Fibroblast of pulmonary artery (primary cell): ENCODE measurements around the gene ELK4.

ENCODE experiments used
- DNase-seq: peaks from one replicate; pipeline ENCODE4 v3.0.0-alpha.2; 2010; ENCODE audit warnings: low read depth
- H3K4me3 ChIP-seq: replicated peaks from 2 replicates; pipeline ENCODE4 v1.5.1; 2011; ENCODE audit warnings: low read depth, mild to moderate bottlenecking, control low read depth, low read length, moderate library complexity
- TF ChIP-seq, protein P1 (sequence below): IDR thresholded peaks from 2 replicates; pipeline ENCODE4 v1.5.1; 2011; ENCODE audit warnings: mild to moderate bottlenecking, control low read depth, low read length, inconsistent platforms; ENCODE audit errors: missing control alignments

Gene ELK4

DNA sequence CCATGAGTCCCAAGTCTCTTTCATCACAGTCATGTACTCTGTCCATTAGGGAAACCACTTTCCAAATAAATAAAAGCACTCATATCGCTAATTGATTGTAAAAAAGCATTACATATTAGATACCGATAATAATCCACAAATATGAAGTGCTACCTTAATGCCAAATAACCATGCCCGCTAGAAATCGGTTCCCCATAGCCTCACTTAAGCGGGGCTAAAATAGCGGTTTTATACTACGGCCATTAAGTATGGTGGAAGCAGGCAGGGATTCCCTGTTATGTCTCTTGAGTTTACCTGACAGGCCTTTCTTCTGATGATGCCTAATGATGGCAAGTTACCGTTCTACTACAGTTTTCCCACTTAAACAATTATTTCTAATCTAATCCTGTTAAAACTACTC lies 3.9 kb downstream of the ELK4 start:
- DNase-seq: no peak
- TF ChIP-seq, protein P1, sequence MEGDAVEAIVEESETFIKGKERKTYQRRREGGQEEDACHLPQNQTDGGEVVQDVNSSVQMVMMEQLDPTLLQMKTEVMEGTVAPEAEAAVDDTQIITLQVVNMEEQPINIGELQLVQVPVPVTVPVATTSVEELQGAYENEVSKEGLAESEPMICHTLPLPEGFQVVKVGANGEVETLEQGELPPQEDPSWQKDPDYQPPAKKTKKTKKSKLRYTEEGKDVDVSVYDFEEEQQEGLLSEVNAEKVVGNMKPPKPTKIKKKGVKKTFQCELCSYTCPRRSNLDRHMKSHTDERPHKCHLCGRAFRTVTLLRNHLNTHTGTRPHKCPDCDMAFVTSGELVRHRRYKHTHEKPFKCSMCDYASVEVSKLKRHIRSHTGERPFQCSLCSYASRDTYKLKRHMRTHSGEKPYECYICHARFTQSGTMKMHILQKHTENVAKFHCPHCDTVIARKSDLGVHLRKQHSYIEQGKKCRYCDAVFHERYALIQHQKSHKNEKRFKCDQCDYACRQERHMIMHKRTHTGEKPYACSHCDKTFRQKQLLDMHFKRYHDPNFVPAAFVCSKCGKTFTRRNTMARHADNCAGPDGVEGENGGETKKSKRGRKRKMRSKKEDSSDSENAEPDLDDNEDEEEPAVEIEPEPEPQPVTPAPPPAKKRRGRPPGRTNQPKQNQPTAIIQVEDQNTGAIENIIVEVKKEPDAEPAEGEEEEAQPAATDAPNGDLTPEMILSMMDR: no peak
- H3K4me3 ChIP-seq: no peak overlapping the region

DNA sequence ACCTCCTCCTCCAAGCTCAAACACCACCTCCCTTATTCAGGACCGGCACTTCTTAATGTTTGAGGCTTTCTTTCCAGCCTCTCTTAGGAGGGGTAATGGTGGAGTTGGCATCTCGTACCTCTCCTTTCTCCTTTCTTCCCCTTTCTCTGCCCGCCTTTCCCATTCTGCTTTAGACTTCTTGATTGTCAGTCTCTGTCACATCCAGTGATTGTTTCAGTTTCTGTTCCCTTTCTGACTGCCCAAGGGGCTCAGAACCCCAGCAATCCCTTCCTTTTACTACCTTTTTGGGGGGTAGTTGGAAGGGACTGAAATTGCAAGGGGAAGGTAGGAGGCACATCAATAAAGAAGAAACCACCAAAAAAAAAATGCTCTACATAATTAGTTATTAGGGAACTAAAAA lies 5.6 kb downstream of the ELK4 start:
- DNase-seq: no peak
- TF ChIP-seq, protein P1: no peak
- H3K4me3 ChIP-seq: no peak overlapping the region

DNA sequence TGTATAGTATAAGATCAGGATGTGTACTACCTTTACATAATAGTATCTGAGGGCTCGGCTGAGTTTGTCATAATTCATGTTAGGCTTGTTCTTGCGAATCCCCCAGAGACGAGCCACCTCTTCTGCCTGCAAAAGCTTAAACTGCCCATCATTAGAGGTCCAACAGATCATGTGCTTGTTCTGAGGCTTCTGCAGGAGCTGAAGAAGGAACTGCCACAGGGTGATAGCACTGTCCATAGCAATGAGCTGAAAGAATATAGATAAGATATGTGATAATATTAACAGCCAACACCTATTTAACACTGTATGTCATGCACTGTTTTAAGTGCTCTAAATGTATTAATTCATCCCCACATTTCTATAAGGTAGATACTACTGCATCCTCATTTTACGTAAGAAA lies 8.2 kb downstream of the ELK4 start:
- TF ChIP-seq, protein P1: no peak

DNA sequence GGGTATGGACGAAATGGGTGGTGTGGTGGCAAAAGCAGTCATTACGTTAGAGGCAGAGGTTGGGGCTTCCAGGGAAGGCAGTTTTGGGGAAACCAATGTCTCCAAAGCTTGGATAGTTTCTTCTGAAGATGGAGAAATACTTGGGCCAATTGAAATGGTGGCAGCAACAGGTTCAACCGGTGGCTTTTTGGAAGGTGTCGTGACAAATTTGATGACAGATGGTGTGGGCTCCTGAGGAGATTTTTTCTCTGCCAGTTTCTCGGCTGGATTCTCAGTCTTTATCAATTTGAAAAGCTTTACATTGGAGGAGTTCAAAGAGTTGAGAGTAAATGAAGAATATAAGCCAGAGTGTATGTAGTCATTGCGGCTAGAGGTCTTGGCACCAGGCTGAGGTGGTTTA lies 11.5 kb downstream of the ELK4 start:
- DNase-seq: no peak
- TF ChIP-seq, protein P1: no peak
- no peak overlapping the region for H3K4me3 ChIP-seq

More for the DNA sequence above, 8.2 kb downstream of the ELK4 start:
- H3K4me3 ChIP-seq: no peak overlapping the region
- DNase-seq: no peak

DNA sequence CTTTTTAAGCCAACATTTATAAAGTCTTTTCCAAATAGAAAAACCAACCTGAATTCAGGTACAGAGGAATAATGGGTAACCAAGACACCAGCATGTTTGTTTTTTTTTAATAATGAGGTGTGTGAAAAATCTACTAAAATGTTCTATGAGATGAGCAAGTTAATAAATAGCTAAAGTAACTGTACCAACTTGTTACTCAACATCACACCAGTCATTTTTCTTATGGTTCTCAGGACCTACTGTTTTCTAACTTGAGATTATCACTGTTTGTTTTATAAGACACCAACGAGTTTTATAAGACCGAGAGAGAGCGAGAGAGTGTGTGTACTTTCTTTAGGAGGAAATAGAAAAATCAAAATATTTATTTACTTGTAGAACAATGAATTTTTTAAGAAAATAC lies 12.4 kb downstream of the ELK4 start:
- no peak for DNase-seq
- TF ChIP-seq, protein P1: no peak
- H3K4me3 ChIP-seq: no peak overlapping the region

DNA sequence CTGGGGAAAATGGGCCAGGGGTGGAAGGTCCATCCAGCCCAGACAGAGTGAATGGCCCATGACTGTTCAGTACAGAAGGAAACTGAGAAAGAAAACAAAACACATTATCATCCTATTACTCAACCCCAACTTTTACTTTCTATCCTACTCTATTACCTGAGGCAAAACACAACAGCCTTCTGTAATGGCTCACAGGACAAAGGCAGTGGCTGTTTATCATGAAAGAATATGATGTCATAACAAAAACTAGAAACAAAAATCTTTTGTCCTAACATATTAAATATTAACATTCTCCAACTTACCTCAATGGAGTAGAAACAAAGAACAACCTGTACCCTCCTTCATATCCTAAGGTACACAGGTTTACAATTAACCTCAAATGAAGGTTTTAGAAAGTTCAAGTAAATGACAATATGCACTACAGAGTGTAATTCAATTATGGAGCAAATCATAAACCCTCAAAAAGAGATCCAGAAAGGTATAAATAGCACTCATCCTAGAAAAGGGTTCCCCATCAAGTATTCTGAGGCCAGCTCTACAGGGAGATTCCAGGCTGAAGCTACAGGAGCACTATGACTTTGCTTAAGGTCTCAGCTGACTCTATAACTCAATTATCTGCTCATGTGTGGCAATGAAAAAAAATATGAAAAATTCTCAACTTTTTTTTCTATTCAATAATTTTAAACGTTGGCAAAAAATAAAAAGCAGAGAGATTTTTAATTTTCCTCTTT lies 15.1 kb downstream of the ELK4 start:
- DNase-seq: no peak
- TF ChIP-seq, protein P1: no peak
- H3K4me3 ChIP-seq: no peak overlapping the region

DNA sequence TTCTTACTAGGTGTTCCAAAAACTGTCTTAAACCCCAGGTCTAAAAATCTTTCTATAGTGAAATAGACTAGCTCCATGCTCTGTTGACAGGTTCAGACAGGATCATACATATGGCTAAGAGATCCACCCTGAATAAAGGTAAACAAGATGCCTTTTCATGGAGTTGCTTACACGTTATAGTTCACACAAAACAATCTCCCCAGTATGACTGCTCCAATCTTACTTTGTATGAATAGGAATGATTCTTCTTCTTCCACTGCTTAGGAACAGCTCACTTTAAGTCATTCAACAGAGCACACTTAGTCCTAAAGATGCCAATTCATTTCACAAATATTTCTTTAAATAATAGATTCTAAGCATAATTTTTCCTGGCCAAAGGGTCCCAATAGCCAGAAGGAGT lies 16.0 kb downstream of the ELK4 start:
- TF ChIP-seq, protein P1: no peak
- H3K4me3 ChIP-seq: no peak overlapping the region
- DNase-seq: no peak
